ENCODE results near the gene PPOX. TPM values are rescaled to one million over a fixed set of nuclear protein-coding genes. Genes with fewer than 3 reads are reported as not detected.

Gene PPOX
- total and polyA plus RNA-seq, 2 experiments from 2014 or later: 26.5 to 39.6 TPM

DNA sequence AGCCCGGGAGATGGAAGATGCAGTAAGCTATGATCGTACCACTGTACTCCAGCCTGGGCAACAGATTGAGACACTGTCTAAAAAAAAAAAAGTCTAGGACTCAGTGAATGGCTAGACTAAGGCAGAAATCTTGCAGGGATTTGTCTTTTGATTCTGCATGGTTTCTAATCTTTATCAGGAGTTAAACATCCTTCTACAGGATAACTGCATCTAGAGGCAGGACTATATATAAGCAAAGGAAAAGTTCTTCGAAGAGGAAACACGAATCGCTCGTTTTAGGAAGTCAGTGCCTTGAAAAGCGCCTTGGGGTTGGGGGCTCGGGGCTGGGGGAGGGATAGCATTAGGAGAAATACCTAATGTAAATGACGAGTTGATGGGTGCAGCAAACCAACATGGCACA is 13.1 kb upstream of the PPOX start (continued):
- TF ChIP-seq, protein P1, sequence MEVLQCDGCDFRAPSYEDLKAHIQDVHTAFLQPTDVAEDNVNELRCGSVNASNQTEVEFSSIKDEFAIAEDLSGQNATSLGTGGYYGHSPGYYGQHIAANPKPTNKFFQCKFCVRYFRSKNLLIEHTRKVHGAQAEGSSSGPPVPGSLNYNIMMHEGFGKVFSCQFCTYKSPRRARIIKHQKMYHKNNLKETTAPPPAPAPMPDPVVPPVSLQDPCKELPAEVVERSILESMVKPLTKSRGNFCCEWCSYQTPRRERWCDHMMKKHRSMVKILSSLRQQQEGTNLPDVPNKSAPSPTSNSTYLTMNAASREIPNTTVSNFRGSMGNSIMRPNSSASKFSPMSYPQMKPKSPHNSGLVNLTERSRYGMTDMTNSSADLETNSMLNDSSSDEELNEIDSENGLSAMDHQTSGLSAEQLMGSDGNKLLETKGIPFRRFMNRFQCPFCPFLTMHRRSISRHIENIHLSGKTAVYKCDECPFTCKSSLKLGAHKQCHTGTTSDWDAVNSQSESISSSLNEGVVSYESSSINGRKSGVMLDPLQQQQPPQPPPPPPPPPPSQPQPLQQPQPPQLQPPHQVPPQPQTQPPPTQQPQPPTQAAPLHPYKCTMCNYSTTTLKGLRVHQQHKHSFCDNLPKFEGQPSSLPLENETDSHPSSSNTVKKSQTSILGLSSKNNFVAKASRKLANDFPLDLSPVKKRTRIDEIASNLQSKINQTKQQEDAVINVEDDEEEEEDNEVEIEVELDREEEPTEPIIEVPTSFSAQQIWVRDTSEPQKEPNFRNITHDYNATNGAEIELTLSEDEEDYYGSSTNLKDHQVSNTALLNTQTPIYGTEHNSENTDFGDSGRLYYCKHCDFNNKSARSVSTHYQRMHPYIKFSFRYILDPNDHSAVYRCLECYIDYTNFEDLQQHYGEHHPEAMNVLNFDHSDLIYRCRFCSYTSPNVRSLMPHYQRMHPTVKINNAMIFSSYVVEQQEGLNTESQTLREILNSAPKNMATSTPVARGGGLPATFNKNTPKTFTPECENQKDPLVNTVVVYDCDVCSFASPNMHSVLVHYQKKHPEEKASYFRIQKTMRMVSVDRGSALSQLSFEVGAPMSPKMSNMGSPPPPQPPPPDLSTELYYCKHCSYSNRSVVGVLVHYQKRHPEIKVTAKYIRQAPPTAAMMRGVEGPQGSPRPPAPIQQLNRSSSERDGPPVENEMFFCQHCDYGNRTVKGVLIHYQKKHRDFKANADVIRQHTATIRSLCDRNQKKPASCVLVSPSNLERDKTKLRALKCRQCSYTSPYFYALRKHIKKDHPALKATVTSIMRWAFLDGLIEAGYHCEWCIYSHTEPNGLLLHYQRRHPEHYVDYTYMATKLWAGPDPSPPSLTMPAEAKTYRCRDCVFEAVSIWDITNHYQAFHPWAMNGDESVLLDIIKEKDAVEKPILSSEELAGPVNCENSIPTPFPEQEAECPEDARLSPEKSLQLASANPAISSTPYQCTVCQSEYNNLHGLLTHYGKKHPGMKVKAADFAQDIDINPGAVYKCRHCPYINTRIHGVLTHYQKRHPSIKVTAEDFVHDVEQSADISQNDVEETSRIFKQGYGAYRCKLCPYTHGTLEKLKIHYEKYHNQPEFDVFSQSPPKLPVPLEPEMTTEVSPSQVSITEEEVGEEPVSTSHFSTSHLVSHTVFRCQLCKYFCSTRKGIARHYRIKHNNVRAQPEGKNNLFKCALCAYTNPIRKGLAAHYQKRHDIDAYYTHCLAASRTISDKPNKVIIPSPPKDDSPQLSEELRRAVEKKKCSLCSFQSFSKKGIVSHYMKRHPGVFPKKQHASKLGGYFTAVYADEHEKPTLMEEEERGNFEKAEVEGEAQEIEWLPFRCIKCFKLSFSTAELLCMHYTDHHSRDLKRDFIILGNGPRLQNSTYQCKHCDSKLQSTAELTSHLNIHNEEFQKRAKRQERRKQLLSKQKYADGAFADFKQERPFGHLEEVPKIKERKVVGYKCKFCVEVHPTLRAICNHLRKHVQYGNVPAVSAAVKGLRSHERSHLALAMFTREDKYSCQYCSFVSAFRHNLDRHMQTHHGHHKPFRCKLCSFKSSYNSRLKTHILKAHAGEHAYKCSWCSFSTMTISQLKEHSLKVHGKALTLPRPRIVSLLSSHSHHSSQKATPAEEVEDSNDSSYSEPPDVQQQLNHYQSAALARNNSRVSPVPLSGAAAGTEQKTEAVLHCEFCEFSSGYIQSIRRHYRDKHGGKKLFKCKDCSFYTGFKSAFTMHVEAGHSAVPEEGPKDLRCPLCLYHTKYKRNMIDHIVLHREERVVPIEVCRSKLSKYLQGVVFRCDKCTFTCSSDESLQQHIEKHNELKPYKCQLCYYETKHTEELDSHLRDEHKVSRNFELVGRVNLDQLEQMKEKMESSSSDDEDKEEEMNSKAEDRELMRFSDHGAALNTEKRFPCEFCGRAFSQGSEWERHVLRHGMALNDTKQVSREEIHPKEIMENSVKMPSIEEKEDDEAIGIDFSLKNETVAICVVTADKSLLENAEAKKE (CRISPR knock-in tag; IDR thresholded peaks at IDR 0.05): no peak

- Histone ChIP-seq H3K79me2 (replicated peaks; ENCODE audit: insufficient read depth) (0 out of 2 replicates have a peak, but pooled peaks cover 9% of the 10 kb centered on the region), H3K4me1 (ENCODE audit: insufficient read depth) (peaks cover 10% of the 10 kb centered on the region), H3K4me2 (peak within 1 kb of the TSS; percentile 76), H3K9me2 (ENCODE audit: insufficient read depth) (no peaks in the 10 kb centered on the region), H3F3A (replicated peaks; ENCODE audit: low read depth) (peaks cover 14% of the 10 kb centered on the region; the same call in 1 of the 2 replicates), H3K36me3 (ENCODE audit: insufficient read depth) (no peaks in the 10 kb centered on the region; the same call in 1 of the 2 replicates), H3K27me3 (ENCODE audit: insufficient read depth) (no peaks in the 10 kb centered on the region), H3K27ac (ENCODE audit: low read depth) (peak within 1 kb of the TSS; percentile 97), H4K20me1 (replicated peaks; ENCODE audit: insufficient read depth) (no peaks in the 10 kb centered on the region), H3K4me3 (peak within 1 kb of the TSS; percentile 60), H2AFZ (peak within 1 kb of the TSS; percentile 96)
- H3K27ac Mint-ChIP-seq: peak within 1 kb of the TSS; percentile 100
- H3K4me1 Mint-ChIP-seq: peaks cover 12% of the 10 kb centered on the region; the same call in 2 of the 3 replicates
- H3K9me3 Mint-ChIP-seq: no peaks in the 10 kb centered on the region
- peaks cover 4% of the 10 kb centered on the region for H3K27me3 Mint-ChIP-seq (ENCODE audit: insufficient read depth, low read depth, poor library complexity)
- peak within 1 kb of the TSS; percentile 97 for H3K4me3 Mint-ChIP-seq
- DNase-seq (ENCODE audit: low spot score) (peak; percentile 94), ATAC-seq (peak; percentile 96)
- H3K36me3 Mint-ChIP-seq (ENCODE audit: low read depth): peaks cover 18% of the 10 kb centered on the region
- TF ChIP-seq EZH2 (IDR thresholded peaks at IDR 0.05; ENCODE audit: low read depth, unreplicated experiment) (no peak), JUNB (IDR thresholded peaks at IDR 0.05; ENCODE audit: unreplicated experiment) (no peak), EZH2phosphoT487 (IDR thresholded peaks at IDR 0.05; ENCODE audit: unreplicated experiment) (no peak), ZNF331 (CRISPR knock-in tag; IDR thresholded peaks at IDR 0.05; ENCODE audit: low read depth) (no peak), ZNF114 (CRISPR knock-in tag; IDR thresholded peaks at IDR 0.05) (no peak), CTCF (conservative IDR thresholded peaks at IDR 0.05; ENCODE audit: low read depth in 2 of 2) (no peak), STAT1 (IDR thresholded peaks at IDR 0.05; ENCODE audit: unreplicated experiment) (no peak)
- TF ChIP-seq, protein P2, sequence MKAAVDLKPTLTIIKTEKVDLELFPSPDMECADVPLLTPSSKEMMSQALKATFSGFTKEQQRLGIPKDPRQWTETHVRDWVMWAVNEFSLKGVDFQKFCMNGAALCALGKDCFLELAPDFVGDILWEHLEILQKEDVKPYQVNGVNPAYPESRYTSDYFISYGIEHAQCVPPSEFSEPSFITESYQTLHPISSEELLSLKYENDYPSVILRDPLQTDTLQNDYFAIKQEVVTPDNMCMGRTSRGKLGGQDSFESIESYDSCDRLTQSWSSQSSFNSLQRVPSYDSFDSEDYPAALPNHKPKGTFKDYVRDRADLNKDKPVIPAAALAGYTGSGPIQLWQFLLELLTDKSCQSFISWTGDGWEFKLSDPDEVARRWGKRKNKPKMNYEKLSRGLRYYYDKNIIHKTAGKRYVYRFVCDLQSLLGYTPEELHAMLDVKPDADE (IDR thresholded peaks at IDR 0.05): peak; percentile 62
- TF ChIP-seq, protein P3, sequence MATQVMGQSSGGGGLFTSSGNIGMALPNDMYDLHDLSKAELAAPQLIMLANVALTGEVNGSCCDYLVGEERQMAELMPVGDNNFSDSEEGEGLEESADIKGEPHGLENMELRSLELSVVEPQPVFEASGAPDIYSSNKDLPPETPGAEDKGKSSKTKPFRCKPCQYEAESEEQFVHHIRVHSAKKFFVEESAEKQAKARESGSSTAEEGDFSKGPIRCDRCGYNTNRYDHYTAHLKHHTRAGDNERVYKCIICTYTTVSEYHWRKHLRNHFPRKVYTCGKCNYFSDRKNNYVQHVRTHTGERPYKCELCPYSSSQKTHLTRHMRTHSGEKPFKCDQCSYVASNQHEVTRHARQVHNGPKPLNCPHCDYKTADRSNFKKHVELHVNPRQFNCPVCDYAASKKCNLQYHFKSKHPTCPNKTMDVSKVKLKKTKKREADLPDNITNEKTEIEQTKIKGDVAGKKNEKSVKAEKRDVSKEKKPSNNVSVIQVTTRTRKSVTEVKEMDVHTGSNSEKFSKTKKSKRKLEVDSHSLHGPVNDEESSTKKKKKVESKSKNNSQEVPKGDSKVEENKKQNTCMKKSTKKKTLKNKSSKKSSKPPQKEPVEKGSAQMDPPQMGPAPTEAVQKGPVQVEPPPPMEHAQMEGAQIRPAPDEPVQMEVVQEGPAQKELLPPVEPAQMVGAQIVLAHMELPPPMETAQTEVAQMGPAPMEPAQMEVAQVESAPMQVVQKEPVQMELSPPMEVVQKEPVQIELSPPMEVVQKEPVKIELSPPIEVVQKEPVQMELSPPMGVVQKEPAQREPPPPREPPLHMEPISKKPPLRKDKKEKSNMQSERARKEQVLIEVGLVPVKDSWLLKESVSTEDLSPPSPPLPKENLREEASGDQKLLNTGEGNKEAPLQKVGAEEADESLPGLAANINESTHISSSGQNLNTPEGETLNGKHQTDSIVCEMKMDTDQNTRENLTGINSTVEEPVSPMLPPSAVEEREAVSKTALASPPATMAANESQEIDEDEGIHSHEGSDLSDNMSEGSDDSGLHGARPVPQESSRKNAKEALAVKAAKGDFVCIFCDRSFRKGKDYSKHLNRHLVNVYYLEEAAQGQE (IDR thresholded peaks at IDR 0.05; ENCODE audit: unreplicated experiment): no peak
These were observed 12.4 kb upstream of the PPOX start, which contains the start of gene UFC1 for GRCh38 chr1:161153682-161154337. UFC1 (plus strand) TSS chr1:161153978; CDS start chr1:161153998, 20 bp downstream.
